ENCODE measurements around the gene GRHL3.
A peak's percentile ranks its signal among the peaks of the same experiment; 100 is the strongest.

The GRHL3 gene

GRCh38 chr1:24318615-24319311 is 394 bp upstream of the GRHL3 start:
- DNase-seq (ENCODE audit: low spot score), result no peak

- no peak for DNase-seq (ENCODE audit: low spot score)
These were observed 805 bp downstream of the GRHL3 start for GRCh38 chr1:24319962-24320361.

GRCh38 chr1:24321126-24321525 is 2.0 kb downstream of the GRHL3 start:
- DNase-seq (ENCODE audit: low spot score), result no peak

- DNase-seq (ENCODE audit: low spot score), result peak; percentile 71
These were observed 2.7 kb downstream of the GRHL3 start for GRCh38 chr1:24321697-24322469.

GRCh38 chr1:24322470-24323177 is 3.5 kb downstream of the GRHL3 start:
- DNase-seq (ENCODE audit: low spot score), result peak; percentile 63

GRCh38 chr1:24323281-24323680 is 4.1 kb downstream of the GRHL3 start:
- DNase-seq (ENCODE audit: low spot score), result no peak

- DNase-seq (ENCODE audit: low spot score), result no peak
These were observed 5.7 kb downstream of the GRHL3 start for GRCh38 chr1:24324903-24325302.

- no peak for DNase-seq (ENCODE audit: low spot score)
These were observed 6.7 kb downstream of the GRHL3 start for GRCh38 chr1:24325587-24326449.

GRCh38 chr1:24327486-24327885 is 8.3 kb downstream of the GRHL3 start:
- DNase-seq (ENCODE audit: low spot score), result no peak

GRCh38 chr1:24327891-24328290 is 8.7 kb downstream of the GRHL3 start:
- no peak for DNase-seq (ENCODE audit: low spot score)

GRCh38 chr1:24329331-24329730 is 10.2 kb downstream of the GRHL3 start:
- no peak for DNase-seq (ENCODE audit: low spot score)

GRCh38 chr1:24329797-24330543 is 10.8 kb downstream of the GRHL3 start:
- no peak for DNase-seq (ENCODE audit: low spot score)

- DNase-seq (ENCODE audit: low spot score), result no peak
These were observed 13.0 kb downstream of the GRHL3 start for GRCh38 chr1:24331961-24332673.

GRCh38 chr1:24336075-24336474 is 16.9 kb downstream of the GRHL3 start:
- DNase-seq (ENCODE audit: low spot score), result no peak

GRCh38 chr1:24337455-24337854 is 18.3 kb downstream of the GRHL3 start:
- no peak for DNase-seq (ENCODE audit: low spot score)

GRCh38 chr1:24338447-24338846 is 19.3 kb downstream of the GRHL3 start:
- DNase-seq (ENCODE audit: low spot score), result no peak

- no peak for DNase-seq (ENCODE audit: low spot score)
These were observed 20.8 kb downstream of the GRHL3 start for GRCh38 chr1:24339996-24340395.

- no peak for DNase-seq (ENCODE audit: low spot score)
These were observed 21.6 kb downstream of the GRHL3 start for GRCh38 chr1:24340770-24341169.

GRCh38 chr1:24341260-24341659 is 22.1 kb downstream of the GRHL3 start:
- DNase-seq (ENCODE audit: low spot score), result no peak

- no peak for DNase-seq (ENCODE audit: low spot score)
These were observed 24.4 kb downstream of the GRHL3 start for GRCh38 chr1:24343412-24344089.
